IMR-90 (cell line): Measurements from ENCODE around the gene TECPR2. TPM values are rescaled to one million over a fixed set of nuclear protein-coding genes. Genes with fewer than 3 reads are reported as not detected.
A peak's percentile ranks its signal among the peaks of the same experiment; 100 is the strongest.

Experiments used
- ATAC-seq: fragments of 200-7000 bp; cut with Tn5 transposase; 2 replicates; pipeline ENCODE4 v1.9.1; 2020; ENCODE audit warnings: low read depth, mild to moderate bottlenecking, moderate library complexity
- Bru-seq: library from RNA; stranded (reverse); fragments of 400-500 nt; gene quantifications from one replicate; lab custom pipeline; 2021; lab: Mats Ljungman, UMichigan
- BruChase-seq, 2 experiments: library from RNA; stranded (reverse); fragments of 400-500 nt; gene quantifications; one replicate each; lab custom pipeline; 2021; lab: Mats Ljungman, UMichigan
- BruUV-seq: library from RNA; stranded (reverse); fragments of 400-500 nt; replicated peaks from 2 replicates; lab custom pipeline; 2021; lab: Mats Ljungman, UMichigan
- CTCF ChIA-PET: fragments of 300-600 bp; formaldehyde crosslinking; extraction: SDS; loops from one replicate; lab custom pipeline; 2021; ENCODE audit warnings: antibody characterized with exemption; lab: Yijun Ruan, JAX
- POLR2A ChIA-PET: fragments of 300-600 bp; sonication (Branson Sonifier 250); formaldehyde crosslinking; loops from one replicate; lab custom pipeline; 2022; ENCODE audit warnings: antibody characterized with exemption; ENCODE audit not compliant: unreplicated experiment; lab: Charles Lee
- DNase-seq: peaks from one replicate; pipeline ENCODE4 v3.0.0; 2013
- H2AFZ ChIP-seq: replicated peaks from 2 replicates; pipeline ENCODE3; 2013; ENCODE audit warnings: low read length, mild to moderate bottlenecking; ENCODE audit not compliant: poor library complexity
- H2AK5ac ChIP-seq: 2 replicates; pipeline ENCODE4 v1.6.1; 2013; ENCODE audit warnings: low read depth, low read length, inconsistent platforms
- H2AK9ac ChIP-seq: replicated peaks from 2 replicates; pipeline ENCODE3; 2013; ENCODE audit warnings: mild to moderate bottlenecking, low read depth, low read length, moderate library complexity; ENCODE audit not compliant: poor library complexity
- H2BK120ac ChIP-seq: 2 replicates; pipeline ENCODE4 v1.6.1; 2013; ENCODE audit warnings: low read depth, low read length, inconsistent platforms
- H2BK15ac ChIP-seq: 3 replicates; pipeline ENCODE4 v1.6.1; 2013; ENCODE audit warnings: low read depth, low read length, inconsistent platforms
- H2BK20ac ChIP-seq: 2 replicates; pipeline ENCODE4 v1.6.1; 2013; ENCODE audit warnings: low read depth, mild to moderate bottlenecking, inconsistent platforms, low read length, moderate library complexity
- H2BK5ac ChIP-seq: 2 replicates; pipeline ENCODE4 v1.6.1; 2013; ENCODE audit warnings: mild to moderate bottlenecking, low read depth, low read length, inconsistent platforms; ENCODE audit not compliant: poor library complexity, severe bottlenecking
- H3K14ac ChIP-seq: replicated peaks from 2 replicates; pipeline ENCODE4 v1.6.1; 2013; ENCODE audit warnings: low read depth, low read length, inconsistent platforms
- H3K18ac ChIP-seq: 2 replicates; pipeline ENCODE4 v1.6.1; 2013; ENCODE audit warnings: low read depth, low read length, control low read depth
- H3K23ac ChIP-seq: 2 replicates; pipeline ENCODE4 v1.6.1; 2013; ENCODE audit warnings: low read depth, low read length, inconsistent platforms
- H3K27ac ChIP-seq: 2 replicates; pipeline ENCODE4 v1.5.1; 2013; ENCODE audit warnings: mild to moderate bottlenecking, control low read depth, low read length; ENCODE audit not compliant: insufficient read depth
- H3K27me3 ChIP-seq: 2 replicates; pipeline ENCODE4 v1.6.1; 2013; ENCODE audit warnings: low read length; ENCODE audit not compliant: control insufficient read depth, insufficient read depth
- H3K36me3 ChIP-seq: 2 replicates; pipeline ENCODE4 v1.6.1; 2013; ENCODE audit warnings: low read length, mixed read lengths; ENCODE audit not compliant: control insufficient read depth, insufficient read depth
- H3K4ac ChIP-seq: 2 replicates; pipeline ENCODE4 v1.6.1; 2013; ENCODE audit warnings: low read depth, low read length, inconsistent platforms
- H3K4me1 ChIP-seq: 2 replicates; pipeline ENCODE4 v1.6.1; 2013; ENCODE audit warnings: low read length, mixed read lengths; ENCODE audit not compliant: control insufficient read depth, insufficient read depth
- H3K4me2 ChIP-seq: 2 replicates; pipeline ENCODE4 v1.6.1; 2013; ENCODE audit warnings: low read depth, mild to moderate bottlenecking, control low read depth, low read length, moderate library complexity
- H3K4me3 ChIP-seq: 2 replicates; pipeline ENCODE4 v1.5.1; 2013; ENCODE audit warnings: low read depth, mild to moderate bottlenecking, control low read depth, low read length, moderate library complexity; ENCODE audit not compliant: insufficient read depth
- H3K56ac ChIP-seq: 2 replicates; pipeline ENCODE4 v1.6.1; 2013; ENCODE audit warnings: low read length, inconsistent platforms; ENCODE audit not compliant: insufficient read depth; ENCODE audit errors: extremely low read depth
- H3K79me1 ChIP-seq, 2 experiments: 2 replicates each; pipeline ENCODE4 v1.6.1; 2013; ENCODE audit warnings: low read length in 2 of 2, inconsistent platforms in 1 of 2, low read depth in 1 of 2
- H3K9ac ChIP-seq: 2 replicates; pipeline ENCODE4 v1.6.1; 2013; ENCODE audit warnings: low read depth, low read length, control low read depth
- H3K9me1 ChIP-seq: 2 replicates; pipeline ENCODE4 v1.6.1; 2013; ENCODE audit warnings: low read length, inconsistent platforms; ENCODE audit not compliant: insufficient read depth
- H3K9me3 ChIP-seq: 2 replicates; pipeline ENCODE4 v1.6.1; 2013; ENCODE audit warnings: low read length; ENCODE audit not compliant: control insufficient read depth, insufficient read depth
- H4K20me1 ChIP-seq: 2 replicates; pipeline ENCODE4 v1.6.1; 2013; ENCODE audit warnings: low read length, inconsistent platforms; ENCODE audit not compliant: insufficient read depth
- H4K5ac ChIP-seq: 2 replicates; pipeline ENCODE4 v1.6.1; 2013; ENCODE audit warnings: mild to moderate bottlenecking, low read depth, low read length, control low read depth
- H4K8ac ChIP-seq, 2 experiments: 2 replicates each; pipeline ENCODE4 v1.6.1; 2013; ENCODE audit warnings: low read depth in 2 of 2, low read length in 2 of 2, control low read depth in 1 of 2, inconsistent platforms in 1 of 2
- H4K91ac ChIP-seq: 2 replicates; pipeline ENCODE4 v1.6.1; 2013; ENCODE audit warnings: low read depth, low read length, inconsistent platforms; ENCODE audit not compliant: insufficient read depth
- FOS ChIP-seq: fragments of 150-350 bp; IDR thresholded peaks from 2 replicates; pipeline ENCODE4 v1.6.1; 2016; ENCODE audit warnings: low read depth, low read length
- MAZ ChIP-seq: IDR thresholded peaks from 2 replicates; pipeline ENCODE4 v1.6.1; 2012; ENCODE audit warnings: low read depth, mild to moderate bottlenecking, low read length, improper control_type of control experiment, moderate library complexity, borderline replicate concordance
- MXI1 ChIP-seq: IDR thresholded peaks from 2 replicates; pipeline ENCODE4 v1.6.1; 2012; ENCODE audit warnings: low read depth, mild to moderate bottlenecking, low read length, moderate library complexity, borderline replicate concordance
- POLR2A ChIP-seq: IDR thresholded peaks from 2 replicates; pipeline ENCODE4 v1.6.1; 2012; ENCODE audit warnings: mild to moderate bottlenecking, low read depth, low read length
- WGBS, 2 experiments: methylation state at CpG; one replicate each; pipeline versions ENCODE4 v1.1.5 to v1.1.7; 2013; ENCODE audit warnings: missing lambda C conversion rate in 2 of 2; ENCODE audit not compliant: insufficient read length in 1 of 2; ENCODE audit errors: extremely low coverage in 2 of 2; 5-methylcytosine and 5-hydroxymethylcytosine counted together
- dilution Hi-C: fragments of 300-500 bp; cut with HindIII; formaldehyde crosslinking; loops from one replicate; pipeline ENCODE4 v1.14.3; 2018; ENCODE audit warnings: low sequenced_read_pairs; ENCODE audit not compliant: unreplicated experiment
- in situ Hi-C: fragments of 300-500 bp; cut with MboI; formaldehyde crosslinking; loops from 3 replicates; pipeline ENCODE4 v1.14.3; 2019; ENCODE audit warnings: low sequenced_read_pairs, inconsistent platforms, mixed read lengths
- intact Hi-C: fragments of 100-400 bp; cut with micrococcal nuclease; formaldehyde crosslinking; loops from 2 replicates; pipeline ENCODE4 v1.10.0; 2022
- long read RNA-seq: library from polyadenylated mRNA; unstranded; transcript quantifications from one replicate; pipeline ENCODE4 v2.0.0, GENCODE V29; 2021; ENCODE audit not compliant: unreplicated experiment
- polyA plus RNA-seq, 3 experiments: library from polyadenylated mRNA; depleted of rRNA; stranded (reverse); fragments of >200 nt; gene quantifications; 2 replicates each; pipeline ENCODE4 v1.2.3, GENCODE V29; 2012; ENCODE audit warnings: low replicate concordance in 1 of 3
- total RNA-seq: library from RNA; depleted of rRNA; stranded (reverse); fragments of >200 nt; gene quantifications from 2 replicates; pipeline ENCODE4 v1.2.3, GENCODE V29; 2012; rRNA removed
- TF ChIP-seq, protein P1 (sequence below): fragments of 150-350 bp; IDR thresholded peaks from 2 replicates; pipeline ENCODE4 v1.6.1; 2016; ENCODE audit warnings: low read depth, mild to moderate bottlenecking, low read length, moderate library complexity, borderline replicate concordance
- TF ChIP-seq, protein P2 (sequence below): fragments of 150-350 bp; IDR thresholded peaks from 2 replicates; pipeline ENCODE4 v1.6.1; 2017; ENCODE audit warnings: mild to moderate bottlenecking, antibody characterized with exemption, low read length, low read depth

TECPR2 gene, protein sequence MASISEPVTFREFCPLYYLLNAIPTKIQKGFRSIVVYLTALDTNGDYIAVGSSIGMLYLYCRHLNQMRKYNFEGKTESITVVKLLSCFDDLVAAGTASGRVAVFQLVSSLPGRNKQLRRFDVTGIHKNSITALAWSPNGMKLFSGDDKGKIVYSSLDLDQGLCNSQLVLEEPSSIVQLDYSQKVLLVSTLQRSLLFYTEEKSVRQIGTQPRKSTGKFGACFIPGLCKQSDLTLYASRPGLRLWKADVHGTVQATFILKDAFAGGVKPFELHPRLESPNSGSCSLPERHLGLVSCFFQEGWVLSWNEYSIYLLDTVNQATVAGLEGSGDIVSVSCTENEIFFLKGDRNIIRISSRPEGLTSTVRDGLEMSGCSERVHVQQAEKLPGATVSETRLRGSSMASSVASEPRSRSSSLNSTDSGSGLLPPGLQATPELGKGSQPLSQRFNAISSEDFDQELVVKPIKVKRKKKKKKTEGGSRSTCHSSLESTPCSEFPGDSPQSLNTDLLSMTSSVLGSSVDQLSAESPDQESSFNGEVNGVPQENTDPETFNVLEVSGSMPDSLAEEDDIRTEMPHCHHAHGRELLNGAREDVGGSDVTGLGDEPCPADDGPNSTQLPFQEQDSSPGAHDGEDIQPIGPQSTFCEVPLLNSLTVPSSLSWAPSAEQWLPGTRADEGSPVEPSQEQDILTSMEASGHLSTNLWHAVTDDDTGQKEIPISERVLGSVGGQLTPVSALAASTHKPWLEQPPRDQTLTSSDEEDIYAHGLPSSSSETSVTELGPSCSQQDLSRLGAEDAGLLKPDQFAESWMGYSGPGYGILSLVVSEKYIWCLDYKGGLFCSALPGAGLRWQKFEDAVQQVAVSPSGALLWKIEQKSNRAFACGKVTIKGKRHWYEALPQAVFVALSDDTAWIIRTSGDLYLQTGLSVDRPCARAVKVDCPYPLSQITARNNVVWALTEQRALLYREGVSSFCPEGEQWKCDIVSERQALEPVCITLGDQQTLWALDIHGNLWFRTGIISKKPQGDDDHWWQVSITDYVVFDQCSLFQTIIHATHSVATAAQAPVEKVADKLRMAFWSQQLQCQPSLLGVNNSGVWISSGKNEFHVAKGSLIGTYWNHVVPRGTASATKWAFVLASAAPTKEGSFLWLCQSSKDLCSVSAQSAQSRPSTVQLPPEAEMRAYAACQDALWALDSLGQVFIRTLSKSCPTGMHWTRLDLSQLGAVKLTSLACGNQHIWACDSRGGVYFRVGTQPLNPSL (N-terminal part only)
- 10.3 and 11.7 TPM in 2 replicates for total RNA-seq
- 9.5 TPM in 2 replicates for polyA plus RNA-seq (2012; rRNA removed)
- polyA plus RNA-seq (2012; cell fraction: cytosol; rRNA removed), result 5.8 and 11.5 TPM in 2 replicates
- polyA plus RNA-seq (2012; cell fraction: nucleus; rRNA removed; ENCODE audit: low replicate concordance), result 10.1 and 26.3 TPM in 2 replicates
- percentile 70 among the genes with signal in this experiment for Bru-seq, nascent RNA
- BruChase-seq, experiment 1, labeled RNA remaining after a 6-hour chase, result percentile 83 among the genes with signal in this experiment
- BruChase-seq, experiment 2, labeled RNA remaining after a 2-hour chase, result percentile 70 among the genes with signal in this experiment
- long read RNA-seq, full-length matches to known transcripts, result 3 of 23 reads
- long read RNA-seq, partial matches to known transcripts, result 11 of 23 reads
- long read RNA-seq, other reads (novel, unspliced or antisense), result 9 of 23 reads

GRCh38 chr14:102362545-102363181, at the start of gene TECPR2, which contains the start of gene CINP:
TSS of gene TECPR2 (plus strand) at chr14:102362941. CDS start at chr14:102376722, 13,781 bp downstream.
TSS of gene CINP (minus strand) at chr14:102362890. CDS start at chr14:102362851, 39 bp downstream.
- H4K8ac ChIP-seq, result peak within 1 kb of the TSS; percentile 89 to 92
- POLR2A ChIA-PET, result interaction anchor here (0.6 kb wide), 2 partner anchors 55 to 1847 kb away, joined by 3 to 19 read pairs; no protein-coding TSS in a partner anchor
- peak within 1 kb of the TSS; percentile 89 for H2AK5ac ChIP-seq
- H2AFZ ChIP-seq, result peak within 1 kb of the TSS; percentile 96
- ATAC-seq (peak; percentile 95), DNase-seq (peak; percentile 93)
- 1% methylated on average over 25 of the region's 58 CpGs; no CpG with 5 or more reads in 1 of the 2 experiments for WGBS, 2 experiments
- peak within 1 kb of the TSS; percentile 17; the same call in 1 of the 2 replicates for H3K18ac ChIP-seq
- peak within 1 kb of the TSS; percentile 89 for H3K23ac ChIP-seq
- in situ Hi-C loops, result no loop called here
- H3K4me1 ChIP-seq, result peaks cover 7% of the 10 kb centered on the region
- H3K36me3 ChIP-seq, result peaks cover 7% of the 10 kb centered on the region
- CTCF ChIA-PET, result no interaction called here
- H3K9ac ChIP-seq, result peak within 1 kb of the TSS; percentile 91
- peaks cover 14% of the 10 kb centered on the region for H4K20me1 ChIP-seq
- H4K91ac ChIP-seq, result peak within 1 kb of the TSS; percentile 46
- TF ChIP-seq, protein P1, sequence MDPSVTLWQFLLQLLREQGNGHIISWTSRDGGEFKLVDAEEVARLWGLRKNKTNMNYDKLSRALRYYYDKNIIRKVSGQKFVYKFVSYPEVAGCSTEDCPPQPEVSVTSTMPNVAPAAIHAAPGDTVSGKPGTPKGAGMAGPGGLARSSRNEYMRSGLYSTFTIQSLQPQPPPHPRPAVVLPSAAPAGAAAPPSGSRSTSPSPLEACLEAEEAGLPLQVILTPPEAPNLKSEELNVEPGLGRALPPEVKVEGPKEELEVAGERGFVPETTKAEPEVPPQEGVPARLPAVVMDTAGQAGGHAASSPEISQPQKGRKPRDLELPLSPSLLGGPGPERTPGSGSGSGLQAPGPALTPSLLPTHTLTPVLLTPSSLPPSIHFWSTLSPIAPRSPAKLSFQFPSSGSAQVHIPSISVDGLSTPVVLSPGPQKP, result no peak
- TF ChIP-seq MXI1 (peak; percentile 42), FOS (no peak), POLR2A (peak; percentile 93), MAZ (peak; percentile 97)
- TF ChIP-seq, protein P2, sequence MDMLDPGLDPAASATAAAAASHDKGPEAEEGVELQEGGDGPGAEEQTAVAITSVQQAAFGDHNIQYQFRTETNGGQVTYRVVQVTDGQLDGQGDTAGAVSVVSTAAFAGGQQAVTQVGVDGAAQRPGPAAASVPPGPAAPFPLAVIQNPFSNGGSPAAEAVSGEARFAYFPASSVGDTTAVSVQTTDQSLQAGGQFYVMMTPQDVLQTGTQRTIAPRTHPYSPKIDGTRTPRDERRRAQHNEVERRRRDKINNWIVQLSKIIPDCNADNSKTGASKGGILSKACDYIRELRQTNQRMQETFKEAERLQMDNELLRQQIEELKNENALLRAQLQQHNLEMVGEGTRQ, result no peak
- no peaks in the 10 kb centered on the region for H3K9me3 ChIP-seq
- H3K56ac ChIP-seq, result peak within 1 kb of the TSS; percentile 87
- dilution Hi-C loops, result no loop called here
- peak within 1 kb of the TSS; percentile 94 for H2AK9ac ChIP-seq
- peak within 1 kb of the TSS; percentile 84 for H3K4ac ChIP-seq
- BruUV-seq, result no TSS peak
- peak within 1 kb of the TSS; percentile 79 for H4K5ac ChIP-seq
- no peak within 1 kb of the TSS for H2BK20ac ChIP-seq
- peak within 1 kb of the TSS; percentile 90 for H3K4me3 ChIP-seq
- peak within 1 kb of the TSS; percentile 84 for H2BK5ac ChIP-seq
- intact Hi-C loops, result no loop called here
- H3K4me2 ChIP-seq, result peak within 1 kb of the TSS; percentile 100
- H3K9me1 ChIP-seq, result peaks cover 15% of the 10 kb centered on the region
- H3K27ac ChIP-seq, result peak within 1 kb of the TSS; percentile 81
- peak within 1 kb of the TSS; percentile 98 for H3K14ac ChIP-seq
- no peaks in the 10 kb centered on the region for H3K27me3 ChIP-seq
- H2BK120ac ChIP-seq, result peak within 1 kb of the TSS; percentile 46; the same call in 1 of the 2 replicates
- H3K79me1 ChIP-seq, result peaks cover 60 to 72% of the 10 kb centered on the region in 2 experiments
- H2BK15ac ChIP-seq, result peak within 1 kb of the TSS; percentile 26; the same call in 1 of the 3 replicates
